Heart left ventricle (tissue), 16 donors: ENCODE data around the gene TMEM272. TPM values are rescaled to one million over a fixed set of nuclear protein-coding genes. Genes with fewer than 3 reads are reported as not detected.

ENCODE experiments used
- ATAC-seq, 4 donors: fragments of 200-7000 bp; cut with Tn5 transposase; one replicate each; pipeline ENCODE4 v1.9.1; 2020 to 2022; ENCODE audit warnings: moderate library complexity in 4 of 4, mild to moderate bottlenecking in 3 of 4, moderate number of reproducible peaks in 1 of 4
- DNase-seq, 5 donors: peaks; one replicate each; pipeline ENCODE4 v3.0.0-alpha.2; 2020
- H3K27ac ChIP-seq, 12 donors: fragments of 200-600 bp; sonication (generic) in 4 of 12; one replicate each; pipeline versions ENCODE4 v1.5.0 to v1.8.0; 2016 to 2022; ENCODE audit warnings: mild to moderate bottlenecking in 2 of 12
- H3K27me3 ChIP-seq, 9 donors: fragments of 200-600 bp; sonication (generic) in 2 of 9; one replicate each; pipeline versions ENCODE4 v1.5.1 to v1.8.0; 2016 to 2022; ENCODE audit warnings: mild to moderate bottlenecking in 3 of 9
- H3K36me3 ChIP-seq, 9 donors: fragments of 200-600 bp; sonication (generic) in 2 of 9; one replicate each; pipeline versions ENCODE4 v1.5.0 to v1.8.0; 2018 to 2022; ENCODE audit warnings: mild to moderate bottlenecking in 2 of 9
- H3K4me1 ChIP-seq, 12 donors: fragments of 200-600 bp; sonication (generic) in 4 of 12; one replicate each; pipeline versions ENCODE4 v1.5.0 to v1.8.0; 2016 to 2022; ENCODE audit warnings: mild to moderate bottlenecking in 3 of 12
- H3K4me3 ChIP-seq, 12 donors: fragments of 200-600 bp; sonication (generic) in 4 of 12; one replicate each; pipeline versions ENCODE4 v1.5.0 to v1.8.0; 2017 to 2022; ENCODE audit warnings: mild to moderate bottlenecking in 9 of 12, moderate library complexity in 4 of 12
- H3K9me3 ChIP-seq, 12 donors: fragments of 200-600 bp; sonication (generic) in 4 of 12; one replicate each; pipeline versions ENCODE4 v1.5.0 to v1.8.0; 2016 to 2022; ENCODE audit warnings: mild to moderate bottlenecking in 1 of 12
- POLR2A ChIP-seq, 2 donors: fragments of 450-650 bp; IDR thresholded peaks; one replicate each; pipeline ENCODE4 v1.6.1; 2017; ENCODE audit warnings: antibody characterized with exemption in 2 of 2, mild to moderate bottlenecking in 2 of 2, moderate library complexity in 2 of 2
- WGBS, 4 donors: extraction: QIAGEN DNeasy Blood & Tissue Kit in 2 of 4; methylation state at CpG; one replicate each; pipeline versions ENCODE4 v1.1.5 to v1.1.7; 2013 to 2018; 5-methylcytosine and 5-hydroxymethylcytosine counted together
- intact Hi-C, 10 donors: fragments of 100-400 bp; cut with DNase I; formaldehyde crosslinking; loops; one replicate each; pipeline versions ENCODE4 v1.11.1 to v1.14.2; 2022
- polyA plus RNA-seq, 2 donors: library from polyadenylated mRNA; stranded (reverse); fragments of 200-250 nt; gene quantifications; one replicate each; pipeline ENCODE4 v1.2.3, GENCODE V29; 2013
- total RNA-seq, 9 donors: library from RNA; depleted of rRNA in 2 of 9; stranded (reverse); fragments of >200 nt in 2 of 9; fragmentation: NEBNext Ultra II Directional in 3 of 9; extraction: Animal tissue kit (Norgen Biotek cat#: 25700) in 3 of 9; gene quantifications; one replicate each; pipeline versions ENCODE4 v1.1.0 to v1.2.4, GENCODE V29; 2016 to 2023
- TF ChIP-seq, protein P1 (sequence below), 12 donors: fragments of 200-600 bp; sonication (generic) in 4 of 12; IDR thresholded peaks; one replicate each; pipeline versions ENCODE4 v1.5.0 to v1.8.0; 2018 to 2022; ENCODE audit warnings: antibody characterized with exemption in 12 of 12, mild to moderate bottlenecking in 5 of 12
- donor health status: ischemic (EF 13 %, LVEDD 7.1; RV severe dilation, severe dysfunction).
- donor health status: healthy with polysubstance abuse.
- donor health status: DM: no; HTN: yes; CAD: no.
- donor health status: DM: no; HTN: no; CAD: no.
- donor health status: ischemic (EF 25% LVEDD 6.9; RV normal size, moderate dysfunction).
- donor health status: ischemic (EF 25% LVEDD 5.7; RV mildly dilated, moderate dysfunction).
- donor health status: healthy.
- donor health status: DM: yes; HTN: yes; CAD: no.
- donor health status: ischemic (EF 35%, LVEDD 5.7; RV mildly dilated, moderate dysfunction).
- donor health status: nonischemic (EF 11% LVEDD 7.7; RV severe dilation, severe dysfunction).
- donor health status: DM: yes; HTN: yes; CAD: no.
- donor health status: PGD.
- donor health status: ischemic (EF 29% LVEDD 5.4; RV normal size, mild dysfunction).
- donor health status: nonischemic (EF 23%, LVEDD 6.1; RV moderate dilation, normal function).

TMEM272 gene
- total and polyA plus RNA-seq, 11 donors: 0.14 to 1.6 (median 0.33) TPM; not detected in 1

GRCh38 chr13:51879133-51879532 lies 34.2 kb upstream of the TMEM272 start:
- TF ChIP-seq POLR2A (IDR thresholded peaks at IDR 0.05): no peak
- TF ChIP-seq, protein P1, sequence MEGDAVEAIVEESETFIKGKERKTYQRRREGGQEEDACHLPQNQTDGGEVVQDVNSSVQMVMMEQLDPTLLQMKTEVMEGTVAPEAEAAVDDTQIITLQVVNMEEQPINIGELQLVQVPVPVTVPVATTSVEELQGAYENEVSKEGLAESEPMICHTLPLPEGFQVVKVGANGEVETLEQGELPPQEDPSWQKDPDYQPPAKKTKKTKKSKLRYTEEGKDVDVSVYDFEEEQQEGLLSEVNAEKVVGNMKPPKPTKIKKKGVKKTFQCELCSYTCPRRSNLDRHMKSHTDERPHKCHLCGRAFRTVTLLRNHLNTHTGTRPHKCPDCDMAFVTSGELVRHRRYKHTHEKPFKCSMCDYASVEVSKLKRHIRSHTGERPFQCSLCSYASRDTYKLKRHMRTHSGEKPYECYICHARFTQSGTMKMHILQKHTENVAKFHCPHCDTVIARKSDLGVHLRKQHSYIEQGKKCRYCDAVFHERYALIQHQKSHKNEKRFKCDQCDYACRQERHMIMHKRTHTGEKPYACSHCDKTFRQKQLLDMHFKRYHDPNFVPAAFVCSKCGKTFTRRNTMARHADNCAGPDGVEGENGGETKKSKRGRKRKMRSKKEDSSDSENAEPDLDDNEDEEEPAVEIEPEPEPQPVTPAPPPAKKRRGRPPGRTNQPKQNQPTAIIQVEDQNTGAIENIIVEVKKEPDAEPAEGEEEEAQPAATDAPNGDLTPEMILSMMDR (IDR thresholded peaks at IDR 0.05): no peak
- no peaks in the 10 kb centered on the region for H3K27me3 ChIP-seq
- H3K27ac ChIP-seq: no peak overlapping the region
- no peaks in the 10 kb centered on the region for H3K4me1 ChIP-seq
- ATAC-seq: no peak
- H3K36me3 ChIP-seq: no peaks in the 10 kb centered on the region
- DNase-seq: no peak
- H3K4me3 ChIP-seq: no peak overlapping the region
- intact Hi-C loops: no loop called here
- WGBS, 4 donors: 88 to 95% (median 89%) methylated on average over 4 of the region's 4 CpGs
- peaks cover 0 to 6% (median 0%) of the 10 kb centered on the region in 12 donors for H3K9me3 ChIP-seq

- no peak for DNase-seq
- Histone ChIP-seq H3K27ac (no peak overlapping the region), H3K9me3 (no peaks in the 10 kb centered on the region), H3K4me3 (no peak overlapping the region), H3K4me1 (peaks cover 0 to 5% (median 0%) of the 10 kb centered on the region in 12 donors), H3K36me3 (no peaks in the 10 kb centered on the region), H3K27me3 (no peaks in the 10 kb centered on the region)
- no peak for TF ChIP-seq POLR2A (IDR thresholded peaks at IDR 0.05)
- TF ChIP-seq, protein P1 (IDR thresholded peaks at IDR 0.05): no peak
- no peak for ATAC-seq
- intact Hi-C loops: no loop called here
- 92 to 95% (median 94%) methylated on average over 10 to 11 of the region's 11 CpGs for WGBS, 4 donors
Measured at GRCh38 chr13:51874651-51875050, 29.7 kb upstream of the TMEM272 start.

DNA sequence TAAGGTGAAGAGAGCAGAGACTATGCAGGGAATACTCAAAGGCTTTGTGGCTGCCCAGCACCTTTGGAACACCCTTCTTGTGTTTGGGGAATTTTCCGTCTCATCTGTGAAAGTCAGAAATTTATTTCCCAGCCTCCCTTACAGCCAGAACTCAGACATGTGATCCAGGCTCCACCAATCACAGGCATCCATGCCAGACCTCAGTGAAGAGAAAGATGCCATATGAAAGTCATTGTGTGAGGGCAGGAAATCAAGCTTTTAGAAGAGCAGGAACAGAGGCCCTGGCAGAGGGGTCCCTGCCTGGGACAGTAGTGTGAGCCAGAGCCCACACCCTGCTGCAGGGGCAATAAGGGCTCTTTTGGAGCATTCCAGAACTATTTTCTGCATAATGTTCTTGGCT lies 28.9 kb upstream of the TMEM272 start:
- H3K36me3 ChIP-seq: no peaks in the 10 kb centered on the region
- no peaks in the 10 kb centered on the region for H3K9me3 ChIP-seq
- 87 to 100% (median 92%) methylated on average over 1 of the region's 1 CpG for WGBS, 4 donors
- no peak for DNase-seq
- no peaks in the 10 kb centered on the region for H3K27me3 ChIP-seq
- ATAC-seq: no peak
- H3K4me3 ChIP-seq: no peak overlapping the region
- H3K27ac ChIP-seq: no peak overlapping the region
- peaks cover 0 to 5% (median 0%) of the 10 kb centered on the region in 12 donors for H3K4me1 ChIP-seq
- intact Hi-C loops: no loop called here
- TF ChIP-seq, protein P1 (IDR thresholded peaks at IDR 0.05): no peak
- no peak for TF ChIP-seq POLR2A (IDR thresholded peaks at IDR 0.05)

DNA sequence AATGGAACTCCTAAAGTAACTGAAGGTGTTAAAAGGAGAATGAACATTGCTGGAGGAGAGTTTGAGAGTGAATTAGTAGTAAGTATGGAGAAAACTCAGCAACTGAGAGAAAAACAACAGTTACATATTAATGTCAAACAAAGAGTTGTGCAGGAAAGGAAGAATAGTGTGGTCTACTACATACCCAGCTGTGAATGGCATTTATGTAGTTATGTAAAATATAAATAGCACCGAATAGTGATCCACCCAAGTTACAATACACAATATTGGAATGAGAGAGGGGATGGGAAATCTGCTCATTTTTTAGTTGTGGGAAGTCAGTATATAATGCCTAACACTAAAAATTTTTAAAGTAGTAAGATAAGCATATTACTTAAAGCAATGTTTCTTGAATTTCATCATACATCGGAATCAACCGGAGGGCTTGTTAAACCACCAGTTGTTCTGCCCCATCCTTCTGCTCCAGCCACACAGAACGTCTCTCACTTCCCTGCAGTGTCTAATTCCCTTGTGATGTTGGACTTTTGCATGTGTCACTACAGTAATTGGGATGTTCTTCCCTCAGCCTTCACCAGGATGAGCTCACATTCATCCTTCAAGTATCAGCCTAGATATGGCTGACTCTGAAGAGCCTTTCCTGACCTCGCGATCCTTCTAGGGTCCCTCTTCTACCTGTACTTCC lies 28.3 kb upstream of the TMEM272 start:
- 87 to 95% (median 92%) methylated on average over 6 of the region's 6 CpGs for WGBS, 4 donors

More for the DNA sequence above, 28.3 kb upstream of the TMEM272 start:
- Histone ChIP-seq H3K27me3 (no peaks in the 10 kb centered on the region), H3K36me3 (no peaks in the 10 kb centered on the region), H3K4me1 (peaks cover 0 to 5% (median 0%) of the 10 kb centered on the region in 12 donors), H3K27ac (no peak overlapping the region), H3K4me3 (no peak overlapping the region), H3K9me3 (no peaks in the 10 kb centered on the region)
- no peak for TF ChIP-seq POLR2A (IDR thresholded peaks at IDR 0.05)
- TF ChIP-seq, protein P1 (IDR thresholded peaks at IDR 0.05): no peak
- intact Hi-C loops: no loop called here
- ATAC-seq (no peak), DNase-seq (no peak)
